Neural cell (in vitro differentiated cells): Measurements from ENCODE around the gene GRP.

Source experiments
- EP300 ChIP-seq: fragments of 450-650 bp; conservative IDR thresholded peaks from 2 replicates; pipeline ENCODE4 v1.6.1; 2014; ENCODE audit warnings: antibody characterized with exemption, mild to moderate bottlenecking, moderate library complexity; ENCODE audit not compliant: poor library complexity, severe bottlenecking
- EZH2 ChIP-seq: fragments of 200-600, 300-800 bp; shearing (Covaris generic), sonication (generic); IDR thresholded peaks from 2 replicates; pipeline ENCODE4 v1.6.1; 2014; ENCODE audit warnings: antibody characterized with exemption, low read length, borderline replicate concordance, mild to moderate bottlenecking; ENCODE audit not compliant: insufficient read depth, poor library complexity, severe bottlenecking
- RAD21 ChIP-seq: fragments of 450-650 bp; conservative IDR thresholded peaks from 2 replicates; pipeline ENCODE4 v1.6.1; 2014; ENCODE audit warnings: antibody characterized with exemption, mild to moderate bottlenecking, moderate library complexity
- TAF1 ChIP-seq: IDR thresholded peaks from 2 replicates; pipeline ENCODE4 v1.6.1; 2012; ENCODE audit warnings: low read depth
- TF ChIP-seq, protein P1 (sequence below): fragments of 450-650 bp; IDR thresholded peaks from 2 replicates; pipeline ENCODE4 v1.5.1; 2014; ENCODE audit warnings: antibody characterized with exemption, mild to moderate bottlenecking, moderate library complexity; ENCODE audit not compliant: poor library complexity, severe bottlenecking
- TF ChIP-seq, protein P2 (sequence below): IDR thresholded peaks from 2 replicates; pipeline ENCODE4 v1.6.1; 2012; ENCODE audit warnings: borderline replicate concordance

DNA sequence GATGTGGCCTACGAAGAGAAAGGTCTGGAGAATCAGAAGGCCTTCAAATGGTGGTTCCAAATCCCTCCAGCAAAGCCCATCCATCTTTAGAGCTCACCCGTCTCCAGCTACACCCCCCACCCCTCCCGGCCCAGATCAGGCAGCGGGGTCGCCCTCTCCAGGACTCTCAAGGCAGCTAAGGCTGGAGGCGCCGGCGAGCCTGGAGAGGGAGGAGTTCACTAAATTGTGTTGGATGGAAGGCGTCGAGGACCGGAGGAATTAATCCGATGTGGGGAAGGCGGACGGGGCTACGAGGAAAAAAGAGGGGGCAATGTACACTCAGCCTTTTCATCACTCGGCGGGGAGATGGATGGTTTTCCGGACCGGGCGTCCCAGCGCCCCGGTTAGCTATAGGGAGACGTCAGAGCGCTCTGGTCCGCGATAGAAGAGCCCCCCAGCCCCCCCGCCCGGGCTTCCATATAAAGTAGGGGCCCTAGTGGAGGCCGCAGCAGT is at the start of gene GRP:
- TF ChIP-seq, protein P1, sequence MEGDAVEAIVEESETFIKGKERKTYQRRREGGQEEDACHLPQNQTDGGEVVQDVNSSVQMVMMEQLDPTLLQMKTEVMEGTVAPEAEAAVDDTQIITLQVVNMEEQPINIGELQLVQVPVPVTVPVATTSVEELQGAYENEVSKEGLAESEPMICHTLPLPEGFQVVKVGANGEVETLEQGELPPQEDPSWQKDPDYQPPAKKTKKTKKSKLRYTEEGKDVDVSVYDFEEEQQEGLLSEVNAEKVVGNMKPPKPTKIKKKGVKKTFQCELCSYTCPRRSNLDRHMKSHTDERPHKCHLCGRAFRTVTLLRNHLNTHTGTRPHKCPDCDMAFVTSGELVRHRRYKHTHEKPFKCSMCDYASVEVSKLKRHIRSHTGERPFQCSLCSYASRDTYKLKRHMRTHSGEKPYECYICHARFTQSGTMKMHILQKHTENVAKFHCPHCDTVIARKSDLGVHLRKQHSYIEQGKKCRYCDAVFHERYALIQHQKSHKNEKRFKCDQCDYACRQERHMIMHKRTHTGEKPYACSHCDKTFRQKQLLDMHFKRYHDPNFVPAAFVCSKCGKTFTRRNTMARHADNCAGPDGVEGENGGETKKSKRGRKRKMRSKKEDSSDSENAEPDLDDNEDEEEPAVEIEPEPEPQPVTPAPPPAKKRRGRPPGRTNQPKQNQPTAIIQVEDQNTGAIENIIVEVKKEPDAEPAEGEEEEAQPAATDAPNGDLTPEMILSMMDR: no peak
- TF ChIP-seq RAD21 (no peak), EP300 (no peak), EZH2 (no peak), TAF1 (no peak)
- TF ChIP-seq, protein P2, sequence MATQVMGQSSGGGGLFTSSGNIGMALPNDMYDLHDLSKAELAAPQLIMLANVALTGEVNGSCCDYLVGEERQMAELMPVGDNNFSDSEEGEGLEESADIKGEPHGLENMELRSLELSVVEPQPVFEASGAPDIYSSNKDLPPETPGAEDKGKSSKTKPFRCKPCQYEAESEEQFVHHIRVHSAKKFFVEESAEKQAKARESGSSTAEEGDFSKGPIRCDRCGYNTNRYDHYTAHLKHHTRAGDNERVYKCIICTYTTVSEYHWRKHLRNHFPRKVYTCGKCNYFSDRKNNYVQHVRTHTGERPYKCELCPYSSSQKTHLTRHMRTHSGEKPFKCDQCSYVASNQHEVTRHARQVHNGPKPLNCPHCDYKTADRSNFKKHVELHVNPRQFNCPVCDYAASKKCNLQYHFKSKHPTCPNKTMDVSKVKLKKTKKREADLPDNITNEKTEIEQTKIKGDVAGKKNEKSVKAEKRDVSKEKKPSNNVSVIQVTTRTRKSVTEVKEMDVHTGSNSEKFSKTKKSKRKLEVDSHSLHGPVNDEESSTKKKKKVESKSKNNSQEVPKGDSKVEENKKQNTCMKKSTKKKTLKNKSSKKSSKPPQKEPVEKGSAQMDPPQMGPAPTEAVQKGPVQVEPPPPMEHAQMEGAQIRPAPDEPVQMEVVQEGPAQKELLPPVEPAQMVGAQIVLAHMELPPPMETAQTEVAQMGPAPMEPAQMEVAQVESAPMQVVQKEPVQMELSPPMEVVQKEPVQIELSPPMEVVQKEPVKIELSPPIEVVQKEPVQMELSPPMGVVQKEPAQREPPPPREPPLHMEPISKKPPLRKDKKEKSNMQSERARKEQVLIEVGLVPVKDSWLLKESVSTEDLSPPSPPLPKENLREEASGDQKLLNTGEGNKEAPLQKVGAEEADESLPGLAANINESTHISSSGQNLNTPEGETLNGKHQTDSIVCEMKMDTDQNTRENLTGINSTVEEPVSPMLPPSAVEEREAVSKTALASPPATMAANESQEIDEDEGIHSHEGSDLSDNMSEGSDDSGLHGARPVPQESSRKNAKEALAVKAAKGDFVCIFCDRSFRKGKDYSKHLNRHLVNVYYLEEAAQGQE: no peak
